GM12878 (cell line): Measurements from ENCODE around the gene ARID3A. TPM values are rescaled to one million over a fixed set of nuclear protein-coding genes. Genes with fewer than 3 reads are reported as not detected.

Source experiments
- ATF2 ChIP-seq: IDR thresholded peaks from 2 replicates; pipeline ENCODE4 v1.6.1; 2012; ENCODE audit warnings: low read length, inconsistent platforms
- BCL11A ChIP-seq: IDR thresholded peaks from 2 replicates; pipeline ENCODE4 v1.6.1; 2011; ENCODE audit warnings: low read depth, low read length
- BCLAF1 ChIP-seq: fragments of 450-650 bp; IDR thresholded peaks from 2 replicates; pipeline ENCODE4 v1.6.1; 2017; ENCODE audit warnings: antibody characterized with exemption, mild to moderate bottlenecking, moderate library complexity
- CHD2 ChIP-seq: IDR thresholded peaks from 2 replicates; pipeline ENCODE4 v1.6.1; 2011; ENCODE audit warnings: low read depth, low read length, improper control_type of control experiment, borderline replicate concordance
- JUNB ChIP-seq: IDR thresholded peaks from 2 replicates; pipeline ENCODE4 v1.6.1; 2016; ENCODE audit warnings: antibody characterized with exemption, mild to moderate bottlenecking
- NR2C1 ChIP-seq: fragments of 450-650 bp; IDR thresholded peaks from 2 replicates; pipeline ENCODE4 v1.6.1; 2017; ENCODE audit warnings: antibody characterized with exemption, mild to moderate bottlenecking, moderate library complexity
- USF2 ChIP-seq: IDR thresholded peaks from 2 replicates; pipeline ENCODE4 v1.6.1; 2011; ENCODE audit warnings: low read depth, low read length, improper control_type of control experiment, borderline replicate concordance
- ZBTB4 ChIP-seq: fragments of 450-650 bp; formaldehyde crosslinking; IDR thresholded peaks from 2 replicates; pipeline ENCODE4 v1.4.0; 2022; ENCODE audit warnings: mild to moderate bottlenecking, moderate library complexity
- ZBTB40 ChIP-seq: fragments of 450-650 bp; IDR thresholded peaks from 2 replicates; pipeline ENCODE4 v1.6.1; 2016; ENCODE audit warnings: mild to moderate bottlenecking, moderate library complexity, borderline replicate concordance
- ZNF592 ChIP-seq: fragments of 450-650 bp; IDR thresholded peaks from 2 replicates; pipeline ENCODE4 v1.6.1; 2017; ENCODE audit warnings: mild to moderate bottlenecking, moderate library complexity
- polyA plus RNA-seq, 11 experiments: library from polyadenylated mRNA; depleted of rRNA in 4 of 11; unstranded in 6 of 11; stranded (reverse) in 5 of 11; fragments of >200 nt; fragmentation: Nextera tagmentation in 4 of 11; fragmentation: Illumina TruSeq in 1 of 11; extraction: Ambion mirVana in 4 of 11; extraction: Trizol in 1 of 11; gene quantifications; 1 replicate in 1 of 11; 2 replicates in 10 of 11; pipeline versions ENCODE4 v1.2.1 to v1.2.3, GENCODE V29; 2011 to 2016; ENCODE audit warnings: inconsistent platforms in 2 of 11, missing spikeins in 2 of 11, low read depth in 1 of 11
- total RNA-seq, 4 experiments: library from RNA; depleted of rRNA in 3 of 4; stranded (reverse); fragments of >200 nt in 3 of 4; fragmentation: Illumina TruSeq in 1 of 4; extraction: Trizol in 1 of 4; gene quantifications; 2 replicates each; pipeline versions ENCODE4 v1.2.1 to v1.2.3, GENCODE V29; 2013 to 2021

Gene ARID3A
- total and polyA plus RNA-seq, 10 of the 15 experiments (the other 5 are each of a cell fraction or from before 2014, with no cell fraction given), result 0.76 to 70.0 (median 16.7) TPM

GRCh38 chr19:948842-949496 lies 23.1 kb downstream of the ARID3A start (continued):
- no peak for TF ChIP-seq BCLAF1
- TF ChIP-seq JUNB, result peak; percentile 66
- TF ChIP-seq ZNF592, result no peak
- TF ChIP-seq ZBTB40, result no peak
- TF ChIP-seq NR2C1, result no peak
- TF ChIP-seq USF2, result no peak
- peak; percentile 79 for TF ChIP-seq BCL11A
- TF ChIP-seq CHD2, result peak; percentile 68
- no peak for TF ChIP-seq ATF2
- TF ChIP-seq ZBTB4 (CRISPR knock-in tag), result no peak
